ENCODE data around the gene SYF2.
A peak's percentile ranks its signal among the peaks of the same experiment; 100 is the strongest.
"Not testable (repeated sequence)": the region's sequence is repeated elsewhere in the genome, so short reads cannot be mapped to it uniquely, and the experiment has no call there.

SYF2 gene

GRCh38 chr1:25246600-25247023 is 14.3 kb upstream of the SYF2 start:
- DNase-seq (ENCODE audit: low read depth) = no peak

DNA sequence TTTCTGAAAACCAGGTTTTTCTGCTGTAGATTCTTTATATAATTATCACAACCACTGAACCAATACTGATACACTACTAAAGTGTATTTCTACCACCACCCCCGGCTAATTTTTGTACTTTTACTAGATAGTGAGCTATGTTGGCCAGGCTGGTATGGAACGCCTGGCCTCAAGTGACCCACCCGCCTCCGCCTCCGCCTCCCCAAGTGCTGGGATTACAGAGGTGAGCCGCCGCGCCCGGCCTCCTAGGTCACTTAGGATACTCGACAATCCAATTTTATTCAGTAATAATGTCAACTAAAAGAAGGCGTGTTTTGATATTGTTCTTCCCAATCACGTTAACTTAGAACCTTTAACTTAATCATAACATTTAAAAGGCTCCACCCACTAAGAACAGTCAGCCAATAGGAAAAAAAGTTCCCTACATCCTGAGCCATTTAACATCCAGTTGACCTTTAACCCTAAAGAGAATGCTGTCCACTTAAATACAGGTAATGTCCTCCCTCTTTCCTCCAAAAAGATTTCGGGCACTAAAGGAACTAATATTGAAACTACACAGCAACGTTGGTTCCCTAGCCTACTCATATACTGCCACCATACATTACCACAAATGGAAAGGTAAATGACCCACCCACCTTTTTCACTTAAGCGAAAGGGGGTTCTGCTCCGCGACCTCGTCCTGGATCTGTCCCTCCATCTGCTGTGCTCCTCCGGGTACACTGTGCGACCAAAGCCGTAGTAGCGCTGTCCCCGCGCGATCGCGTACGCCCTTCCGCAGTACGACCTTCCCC is 13.7 kb upstream of the SYF2 start:
- DNase-seq (ENCODE audit: low read depth) = peak; percentile 20

GRCh38 chr1:25245393-25245792 is 13.1 kb upstream of the SYF2 start:
- DNase-seq (ENCODE audit: low read depth) = no peak

- no peak for DNase-seq (ENCODE audit: low read depth)
These were observed 11.6 kb upstream of the SYF2 start for GRCh38 chr1:25243907-25244306.

DNA sequence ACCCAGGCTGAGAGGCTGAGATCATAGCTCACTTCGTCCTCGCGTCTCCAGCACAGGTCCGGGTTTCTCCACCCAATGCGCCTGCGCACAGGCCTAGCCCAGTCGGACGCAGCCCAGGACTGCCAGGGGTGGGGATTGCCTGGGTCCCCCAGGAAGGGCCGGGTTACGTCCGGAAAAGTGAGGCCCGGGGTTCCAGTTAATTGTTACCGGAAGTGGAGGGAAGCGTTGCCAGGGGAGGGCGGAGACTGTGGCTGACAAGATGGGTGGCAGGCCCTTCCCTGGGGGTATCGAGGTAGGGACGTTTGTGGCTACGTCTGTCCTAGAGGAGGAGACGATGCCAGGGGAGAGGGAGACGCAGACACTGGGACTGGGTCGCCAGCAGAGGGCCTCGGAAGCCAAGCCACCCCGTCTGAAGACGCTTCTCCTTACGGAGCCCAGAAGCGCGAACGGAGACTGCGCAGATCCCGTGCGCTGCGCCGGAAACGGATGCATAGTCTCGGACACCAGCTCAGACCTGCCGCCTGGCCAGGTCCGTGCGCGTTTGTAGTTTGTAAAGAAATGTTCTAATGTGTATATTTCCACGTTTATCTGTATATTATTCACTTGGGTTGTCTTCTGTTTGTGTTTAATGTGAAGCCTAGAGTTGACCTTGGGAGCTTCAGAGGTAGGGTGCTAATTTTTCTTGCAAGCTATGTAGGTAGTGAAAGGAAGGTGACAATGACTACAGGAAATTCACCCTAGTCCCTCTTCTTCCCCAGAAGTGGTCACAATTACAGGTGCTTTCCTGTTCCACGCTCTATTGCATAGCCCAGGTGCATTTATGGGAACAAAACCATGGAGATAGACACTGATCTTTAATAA is 7.6 kb upstream of the SYF2 start:
- peak; percentile 91 for DNase-seq (ENCODE audit: low read depth)

DNA sequence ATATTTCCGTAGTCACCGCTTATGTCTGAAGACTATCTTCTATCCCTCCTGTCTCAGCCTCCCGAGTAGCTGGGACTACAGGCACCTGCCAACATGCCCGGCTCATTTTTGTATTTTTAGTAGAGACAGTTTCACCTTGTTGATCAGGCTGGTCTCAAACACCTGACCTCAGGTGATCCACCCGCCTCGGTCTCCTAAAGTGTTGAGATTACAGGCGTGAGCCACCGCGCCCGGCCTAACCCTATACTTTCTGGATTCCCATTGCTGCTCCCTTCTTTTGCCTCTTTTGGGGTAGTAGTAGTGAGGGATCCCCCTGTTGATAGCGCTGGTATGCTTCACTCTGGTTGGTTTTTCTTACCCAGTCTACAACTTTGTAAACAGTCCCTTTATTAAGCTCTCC is 5.7 kb upstream of the SYF2 start:
- no peak for DNase-seq (ENCODE audit: low read depth)

GRCh38 chr1:25236261-25236660 is 4.0 kb upstream of the SYF2 start:
- not testable (repeated sequence) for DNase-seq (ENCODE audit: low read depth)

- DNase-seq (ENCODE audit: low read depth) = not testable (repeated sequence)
These were observed 3.1 kb upstream of the SYF2 start for GRCh38 chr1:25235411-25235810.

- DNase-seq (ENCODE audit: low read depth) = peak; percentile 89
These were observed 823 bp upstream of the SYF2 start for GRCh38 chr1:25232866-25233784.

- DNase-seq (ENCODE audit: low read depth) = no peak
These were observed 8.8 kb downstream of the SYF2 start for GRCh38 chr1:25223471-25223870.

DNA sequence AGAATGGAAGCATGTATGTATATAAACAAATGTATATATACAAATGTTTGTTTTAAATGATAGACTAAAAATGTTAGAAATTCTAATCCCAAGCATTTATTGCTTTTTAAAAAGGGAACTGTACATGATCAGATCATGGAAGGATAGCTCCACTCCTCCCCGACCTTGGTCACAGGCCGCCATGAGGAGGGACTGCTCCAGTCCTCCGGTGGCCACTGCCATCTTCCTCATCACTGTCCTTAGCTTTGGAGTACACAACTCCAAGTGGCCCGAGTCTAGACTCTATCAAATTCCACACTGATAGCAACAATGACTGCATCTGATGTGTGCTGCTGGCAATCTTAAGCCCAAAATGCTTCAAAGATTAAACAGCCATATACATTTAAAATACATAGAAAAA is 9.7 kb downstream of the SYF2 start:
- DNase-seq (ENCODE audit: low read depth) = no peak

- no peak for DNase-seq (ENCODE audit: low read depth)
These were observed 11.6 kb downstream of the SYF2 start for GRCh38 chr1:25220666-25221065.

DNA sequence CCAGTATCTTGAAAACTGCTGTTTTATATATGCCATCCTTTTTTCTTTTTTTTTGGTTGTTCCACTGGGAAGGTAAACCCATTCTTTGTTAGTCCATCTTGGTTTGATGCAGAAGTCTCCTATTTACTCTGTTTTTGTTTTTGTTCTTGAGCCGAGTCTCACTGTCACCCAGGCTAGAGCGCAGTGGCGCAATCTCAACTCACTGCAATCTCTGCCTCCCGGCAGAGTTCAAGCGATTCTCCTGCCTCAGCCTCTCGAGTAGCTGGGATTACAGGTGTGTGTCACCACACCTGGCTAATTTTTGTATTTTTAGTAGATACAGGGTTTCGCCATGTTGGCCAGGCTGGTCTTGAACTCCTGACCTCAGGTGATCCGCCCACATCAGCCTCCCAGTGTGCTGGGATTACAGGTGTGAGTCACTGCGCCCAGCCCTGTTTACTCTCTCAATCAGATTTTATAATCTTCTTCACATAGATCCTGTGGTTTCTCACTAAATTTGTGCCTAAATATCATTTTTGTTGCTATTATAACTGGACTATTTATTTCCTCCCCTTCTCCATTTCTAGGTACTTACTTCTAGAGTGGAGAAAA is 12.5 kb downstream of the SYF2 start:
- DNase-seq (ENCODE audit: low read depth) = no peak

DNA sequence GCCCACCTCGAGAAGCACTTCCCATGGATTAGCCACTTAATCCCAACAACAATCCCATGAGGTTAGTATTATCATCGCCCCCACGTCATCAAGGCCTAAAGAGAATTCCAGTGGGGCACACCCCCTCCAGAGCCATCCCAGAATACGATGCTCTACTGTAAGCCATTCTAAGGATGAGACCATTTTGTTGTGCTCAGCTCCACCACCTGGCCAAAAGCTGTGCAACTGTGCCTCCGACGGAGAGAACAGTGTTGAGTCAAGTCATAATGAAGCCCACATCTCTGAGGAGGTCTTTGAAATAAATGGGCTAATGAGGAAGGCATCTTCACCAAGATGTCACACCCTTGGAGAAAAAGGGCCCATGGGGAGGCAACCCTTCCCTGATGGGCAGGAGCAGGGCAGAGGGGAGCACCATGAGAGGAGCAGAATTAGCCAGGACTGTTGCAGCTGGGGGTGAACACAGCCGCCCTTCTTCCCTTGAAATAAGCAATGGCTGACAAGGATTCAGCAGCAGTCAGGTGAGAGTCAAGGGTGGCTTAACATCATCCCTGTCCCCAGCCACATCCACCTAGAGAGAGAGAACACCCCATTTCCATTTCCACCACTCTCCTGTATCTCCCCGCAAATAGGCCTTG is 14.6 kb downstream of the SYF2 start:
- no peak for DNase-seq (ENCODE audit: low read depth)

GRCh38 chr1:25217015-25217414 is 15.3 kb downstream of the SYF2 start:
- no peak for DNase-seq (ENCODE audit: low read depth)

DNA sequence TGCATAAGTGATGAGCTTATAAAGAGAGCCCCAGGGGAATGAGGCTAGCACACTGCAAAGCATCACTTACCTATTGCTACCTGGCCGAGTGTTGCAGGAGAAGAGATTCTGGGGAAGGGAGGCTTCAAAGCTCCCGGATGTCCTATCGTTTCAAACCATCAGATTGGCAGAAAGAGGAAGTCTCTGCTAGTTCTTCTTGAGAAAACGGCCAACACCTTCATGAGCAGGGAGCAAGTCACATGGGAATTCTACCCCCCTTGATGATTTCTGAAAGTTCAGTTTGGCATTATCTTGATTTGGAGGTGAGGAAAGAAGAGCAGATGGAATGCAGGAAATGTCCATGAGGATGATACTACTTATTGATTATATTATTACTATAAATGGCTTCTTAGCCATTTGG is 16.2 kb downstream of the SYF2 start:
- DNase-seq (ENCODE audit: low read depth) = no peak

DNA sequence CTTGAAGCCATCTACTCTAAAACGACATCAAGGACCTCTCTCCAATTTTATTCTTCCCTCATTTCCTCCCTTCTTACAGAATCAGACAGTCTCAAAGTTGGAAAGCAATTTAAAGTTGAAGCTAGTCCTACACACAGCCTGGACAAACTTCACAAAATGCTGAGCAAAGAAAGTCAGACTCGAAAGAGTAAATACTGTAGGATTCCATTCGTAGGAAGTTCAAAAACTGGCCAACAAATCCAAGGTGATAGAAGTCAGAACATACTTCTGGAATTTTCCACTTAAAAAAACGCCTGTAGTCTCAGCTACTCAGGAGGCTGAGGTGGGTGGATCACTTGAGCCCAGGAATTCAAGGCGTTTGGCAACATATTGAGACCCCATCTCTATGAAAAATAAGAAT is 19.6 kb downstream of the SYF2 start:
- no peak for DNase-seq (ENCODE audit: low read depth)

GRCh38 chr1:25210728-25211127 is 21.6 kb downstream of the SYF2 start:
- no peak for DNase-seq (ENCODE audit: low read depth)

DNA sequence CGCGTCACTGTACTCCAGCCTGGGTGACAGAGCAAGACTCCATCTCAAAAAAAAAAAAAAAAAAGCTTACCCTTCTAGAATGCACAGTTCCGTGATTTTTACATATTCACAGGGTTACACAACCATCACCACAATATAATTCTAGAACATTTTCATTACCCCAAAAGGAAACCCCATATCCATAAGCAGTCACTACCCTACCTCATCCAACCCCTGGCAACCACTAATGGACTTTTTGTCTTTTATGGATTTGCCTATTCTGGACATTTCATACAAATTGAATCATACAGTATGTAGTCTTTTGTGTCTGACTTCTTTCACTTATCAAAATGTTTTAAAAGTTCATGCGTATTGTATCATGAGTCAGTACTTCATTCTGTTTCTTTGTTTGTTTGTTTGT is 22.8 kb downstream of the SYF2 start:
- DNase-seq (ENCODE audit: low read depth) = no peak

- DNase-seq (ENCODE audit: low read depth) = no peak
These were observed 23.6 kb downstream of the SYF2 start for GRCh38 chr1:25208561-25209222.

DNA sequence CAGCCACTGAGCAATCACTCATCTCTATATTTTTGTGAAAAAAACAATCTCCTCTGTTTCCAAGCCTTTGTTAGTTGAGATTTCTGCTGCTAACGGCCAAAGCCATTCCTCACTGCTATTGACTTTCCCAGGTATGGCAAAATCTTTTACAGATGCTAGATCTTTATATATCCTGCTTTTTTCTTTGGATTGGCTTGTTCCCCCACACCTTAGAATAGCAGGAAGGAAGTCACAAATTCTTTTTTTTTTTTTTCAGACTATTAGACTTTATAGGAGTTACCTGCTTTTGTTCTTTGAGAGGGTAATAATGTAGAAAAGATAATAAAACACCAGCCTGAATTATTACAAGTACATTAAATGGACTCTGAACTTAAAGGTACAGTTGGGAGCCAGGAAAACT is 24.2 kb downstream of the SYF2 start:
- no peak for DNase-seq (ENCODE audit: low read depth)
